Naive B cell (primary cell): ENCODE measurements around the gene CSF1R. TPM values are rescaled to one million over a fixed set of nuclear protein-coding genes. Genes with fewer than 3 reads are reported as not detected.

Experiments
- ATAC-seq, 2 donors: fragments of 150-1000 bp; cut with Tn5 transposase; 2 replicates each; pipeline ENCODE4 v1.10.0; 2021; ENCODE audit warnings: low read depth in 2 of 2, mild to moderate bottlenecking in 2 of 2, moderate library complexity in 2 of 2
- DNase-seq: peaks from one replicate; pipeline ENCODE4 v3.0.0; 2022
- H3K27ac Mint-ChIP-seq, 6 donors: one replicate each; pipeline ENCODE4 v1.8.0; 2020 to 2022; ENCODE audit warnings: mild to moderate bottlenecking in 6 of 6, mixed read lengths in 6 of 6, moderate library complexity in 5 of 6, inconsistent platforms in 2 of 6
- H3K27me3 Mint-ChIP-seq, 3 donors: one replicate each; pipeline ENCODE4 v1.8.0; 2021 to 2022; ENCODE audit warnings: mixed read lengths in 3 of 3, mild to moderate bottlenecking in 1 of 3
- H3K36me3 Mint-ChIP-seq, 2 donors: one replicate each; pipeline ENCODE4 v1.8.0; 2020 to 2022; ENCODE audit warnings: mixed read lengths in 2 of 2, inconsistent platforms in 1 of 2, mild to moderate bottlenecking in 1 of 2
- H3K4me1 Mint-ChIP-seq, 3 donors: one replicate each; pipeline ENCODE4 v1.8.0; 2020 to 2022; ENCODE audit warnings: mixed read lengths in 3 of 3, inconsistent platforms in 1 of 3, mild to moderate bottlenecking in 1 of 3, moderate library complexity in 1 of 3
- H3K4me3 Mint-ChIP-seq, 8 donors: one replicate each; pipeline ENCODE4 v1.8.0; 2020 to 2022; ENCODE audit warnings: mild to moderate bottlenecking in 8 of 8, mixed read lengths in 8 of 8, moderate library complexity in 8 of 8, inconsistent platforms in 2 of 8
- H3K9me3 Mint-ChIP-seq, 7 donors: one replicate each; pipeline ENCODE4 v1.8.0; 2020 to 2022; ENCODE audit warnings: mixed read lengths in 7 of 7, mild to moderate bottlenecking in 5 of 7, inconsistent platforms in 2 of 7, moderate library complexity in 1 of 7
- polyA plus RNA-seq, 6 donors: library from polyadenylated mRNA; unstranded; fragments of 300-500 nt; fragmentation: Illumina TruSeq; gene quantifications; one replicate each; pipeline ENCODE4 v1.2.3, GENCODE V29; 2021; ENCODE audit warnings: low read depth in 6 of 6

CSF1R gene
- polyA plus RNA-seq, 6 donors from 2014 or later = 0.20 to 1.5 (median 0.96) TPM

GRCh38 chr5:150024346-150024984 is 61.9 kb downstream of the CSF1R start:
- no peaks in the 10 kb centered on the region for H3K9me3 Mint-ChIP-seq
- no peak for ATAC-seq
- H3K4me1 Mint-ChIP-seq = peaks cover 0 to under 1% (median 0%) of the 10 kb centered on the region in 3 donors
- no peak overlapping the region for H3K27ac Mint-ChIP-seq
- DNase-seq = no peak
- peaks cover 27 to 36% of the 10 kb centered on the region in 2 donors for H3K36me3 Mint-ChIP-seq
- H3K27me3 Mint-ChIP-seq = no peaks in the 10 kb centered on the region
- peak overlapping the region in 1 of 8 donors; percentile 12 for H3K4me3 Mint-ChIP-seq

GRCh38 chr5:150023136-150023535 is 63.2 kb downstream of the CSF1R start:
- Mint-ChIP-seq H3K4me3 (no peak overlapping the region), H3K36me3 (peaks cover 33 to 41% of the 10 kb centered on the region in 2 donors), H3K9me3 (no peaks in the 10 kb centered on the region), H3K4me1 (no peaks in the 10 kb centered on the region), H3K27ac (no peak overlapping the region), H3K27me3 (no peaks in the 10 kb centered on the region)
- DNase-seq (no peak), ATAC-seq (no peak)

- H3K9me3 Mint-ChIP-seq = no peaks in the 10 kb centered on the region
- no peak overlapping the region for H3K27ac Mint-ChIP-seq
- ATAC-seq (no peak), DNase-seq (no peak)
- no peak overlapping the region for H3K4me3 Mint-ChIP-seq
- H3K36me3 Mint-ChIP-seq = peaks cover 33 to 37% of the 10 kb centered on the region in 2 donors
- no peaks in the 10 kb centered on the region for H3K27me3 Mint-ChIP-seq
- no peaks in the 10 kb centered on the region for H3K4me1 Mint-ChIP-seq
Measured at GRCh38 chr5:150022681-150023080, 63.7 kb downstream of the CSF1R start.

- no peak for DNase-seq
- Mint-ChIP-seq H3K4me3 (no peak overlapping the region), H3K36me3 (peaks cover 33 to 37% of the 10 kb centered on the region in 2 donors), H3K27me3 (no peaks in the 10 kb centered on the region), H3K4me1 (no peaks in the 10 kb centered on the region), H3K9me3 (no peaks in the 10 kb centered on the region), H3K27ac (no peak overlapping the region)
- no peak for ATAC-seq
Measured at GRCh38 chr5:150022158-150022531, 64.2 kb downstream of the CSF1R start.

- DNase-seq = no peak
- no peaks in the 10 kb centered on the region for H3K4me1 Mint-ChIP-seq
- H3K4me3 Mint-ChIP-seq = no peak overlapping the region
- H3K36me3 Mint-ChIP-seq = peaks cover 29 to 38% of the 10 kb centered on the region in 2 donors
- H3K9me3 Mint-ChIP-seq = peaks cover 0 to 2% (median 0%) of the 10 kb centered on the region in 7 donors
- H3K27ac Mint-ChIP-seq = peak overlapping the region in 2 of 6 donors; percentile 6 to 30
- no peaks in the 10 kb centered on the region for H3K27me3 Mint-ChIP-seq
- no peak for ATAC-seq
Measured at GRCh38 chr5:150021491-150022157, 64.7 kb downstream of the CSF1R start.

- DNase-seq (no peak), ATAC-seq (no peak)
- H3K27me3 Mint-ChIP-seq = no peaks in the 10 kb centered on the region
- no peaks in the 10 kb centered on the region for H3K4me1 Mint-ChIP-seq
- H3K9me3 Mint-ChIP-seq = peaks cover 0 to 13% (median 2%) of the 10 kb centered on the region in 7 donors
- H3K27ac Mint-ChIP-seq = peak overlapping the region in 3 of 6 donors; percentile 28 to 78 (median 58)
- no peak overlapping the region for H3K4me3 Mint-ChIP-seq
- peaks cover 34 to 43% of the 10 kb centered on the region in 2 donors for H3K36me3 Mint-ChIP-seq
Measured at GRCh38 chr5:150020249-150020648, 66.1 kb downstream of the CSF1R start.

GRCh38 chr5:150017226-150018005 is 68.9 kb downstream of the CSF1R start:
- H3K27me3 Mint-ChIP-seq = no peaks in the 10 kb centered on the region

DNA sequence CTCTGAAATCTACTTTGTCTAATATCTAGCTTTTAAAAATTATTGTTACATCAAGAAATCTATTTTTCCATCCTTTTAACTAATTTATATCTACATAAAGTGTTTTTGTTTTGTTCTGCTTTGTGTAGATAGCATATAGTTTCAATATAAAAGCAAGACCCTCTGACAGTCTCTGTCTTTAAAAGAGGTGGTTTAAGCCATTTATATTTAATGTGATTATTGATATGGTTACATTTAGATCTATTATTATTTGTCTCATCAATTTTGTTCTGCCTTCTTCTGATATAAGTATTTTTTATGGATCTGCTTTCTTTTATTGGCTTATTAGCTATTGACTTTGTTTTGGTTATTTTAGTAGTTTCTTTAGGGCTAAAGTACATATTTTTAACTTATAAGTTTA is 69.8 kb downstream of the CSF1R start:
- H3K36me3 Mint-ChIP-seq = peaks cover 31 to 62% of the 10 kb centered on the region in 2 donors
- no peak overlapping the region for H3K27ac Mint-ChIP-seq
- ATAC-seq = no peak

More at GRCh38 chr5:150017226-150018005, 68.9 kb downstream of the CSF1R start:
- H3K27ac Mint-ChIP-seq = no peak overlapping the region
- peaks cover 0 to 13% (median 2%) of the 10 kb centered on the region in 7 donors for H3K9me3 Mint-ChIP-seq
- H3K4me3 Mint-ChIP-seq = no peak overlapping the region
- H3K4me1 Mint-ChIP-seq = no peaks in the 10 kb centered on the region
- peaks cover 36 to 57% of the 10 kb centered on the region in 2 donors for H3K36me3 Mint-ChIP-seq
- DNase-seq = no peak
- no peak for ATAC-seq

DNA sequence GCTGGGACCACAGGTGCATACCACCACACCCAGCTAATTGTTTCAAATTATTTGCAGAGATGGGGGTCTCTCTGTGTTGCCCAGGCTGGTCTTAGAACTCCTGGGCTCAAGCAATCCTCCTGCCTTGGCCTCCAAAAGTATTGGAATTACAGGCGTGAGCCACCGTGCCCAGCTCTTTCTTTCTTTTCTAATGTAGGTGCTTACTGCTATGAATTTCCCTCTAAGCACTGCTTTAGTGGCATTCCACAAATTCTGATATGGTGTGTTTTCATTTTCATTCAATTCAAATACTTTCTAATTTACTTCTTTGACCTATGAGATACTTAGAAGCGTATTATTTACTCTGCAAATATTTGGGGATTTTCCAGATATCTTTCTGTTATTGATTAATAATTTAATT is 70.9 kb downstream of the CSF1R start:
- Mint-ChIP-seq H3K27ac (no peak overlapping the region), H3K4me1 (no peaks in the 10 kb centered on the region), H3K9me3 (peaks cover 0 to 13% (median 2%) of the 10 kb centered on the region in 7 donors), H3K27me3 (no peaks in the 10 kb centered on the region), H3K36me3 (peaks cover 28 to 61% of the 10 kb centered on the region in 2 donors), H3K4me3 (no peak overlapping the region)
- no peak for ATAC-seq
- no peak for DNase-seq

More for the DNA sequence above, 69.8 kb downstream of the CSF1R start:
- Mint-ChIP-seq H3K9me3 (peaks cover 0 to 13% (median 2%) of the 10 kb centered on the region in 7 donors), H3K27me3 (no peaks in the 10 kb centered on the region), H3K4me1 (no peaks in the 10 kb centered on the region), H3K4me3 (no peak overlapping the region)
- DNase-seq = no peak

GRCh38 chr5:150014456-150014855 is 71.9 kb downstream of the CSF1R start:
- Mint-ChIP-seq H3K9me3 (peaks cover 0 to 13% (median 2%) of the 10 kb centered on the region in 7 donors), H3K4me3 (no peak overlapping the region), H3K27ac (no peak overlapping the region), H3K27me3 (no peaks in the 10 kb centered on the region), H3K36me3 (peaks cover 32 to 53% of the 10 kb centered on the region in 2 donors), H3K4me1 (no peaks in the 10 kb centered on the region)
- DNase-seq (no peak), ATAC-seq (no peak)

- no peak overlapping the region for H3K4me3 Mint-ChIP-seq
- H3K36me3 Mint-ChIP-seq = peaks cover 28 to 48% of the 10 kb centered on the region in 2 donors
- H3K9me3 Mint-ChIP-seq = peaks cover 0 to 13% (median 2%) of the 10 kb centered on the region in 7 donors
- ATAC-seq (no peak), DNase-seq (no peak)
- no peak overlapping the region for H3K27ac Mint-ChIP-seq
- no peaks in the 10 kb centered on the region for H3K4me1 Mint-ChIP-seq
- H3K27me3 Mint-ChIP-seq = no peaks in the 10 kb centered on the region
Measured at GRCh38 chr5:150013931-150014330, 72.4 kb downstream of the CSF1R start.

DNA sequence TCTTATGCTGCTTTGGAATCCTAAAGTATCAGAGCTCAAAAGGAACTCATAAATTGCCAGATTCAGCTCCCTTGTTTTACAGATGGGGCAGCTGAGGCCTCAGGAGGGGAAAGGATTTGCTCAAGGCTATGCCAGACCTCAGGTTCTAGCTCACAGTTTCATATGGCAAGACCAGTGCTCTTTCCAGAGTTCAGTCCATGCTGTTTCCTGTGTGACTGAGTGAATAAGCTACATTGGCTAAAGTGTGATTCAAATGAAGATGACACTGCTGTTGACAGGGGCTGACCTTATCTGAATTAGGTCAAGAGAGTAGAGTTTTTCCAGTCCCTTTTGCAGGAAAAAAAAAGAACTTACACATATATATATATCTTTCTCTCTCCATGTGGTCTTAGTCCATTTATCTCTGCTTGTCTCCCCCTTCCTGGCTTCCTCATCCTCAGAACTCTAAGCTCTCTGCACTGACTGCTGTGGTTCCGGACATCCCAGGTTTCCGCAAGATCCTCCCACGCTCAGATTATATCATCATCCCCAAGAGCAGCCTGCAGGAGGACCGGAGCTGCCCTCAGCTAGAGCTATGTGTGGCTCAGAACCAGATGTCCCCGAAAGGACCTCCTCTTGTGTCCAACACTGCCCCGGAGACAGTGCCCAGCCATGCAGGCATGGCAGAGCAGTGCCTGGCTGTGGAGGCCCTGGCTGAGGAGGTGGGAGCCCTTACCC is 76.5 kb downstream of the CSF1R start:
- Mint-ChIP-seq H3K27ac (no peak overlapping the region), H3K4me3 (peak overlapping the region in 1 of 8 donors; percentile 29), H3K27me3 (no peaks in the 10 kb centered on the region), H3K36me3 (peaks cover 25 to 38% of the 10 kb centered on the region in 2 donors), H3K4me1 (peaks cover 0 to 4% (median 2%) of the 10 kb centered on the region in 3 donors), H3K9me3 (no peaks in the 10 kb centered on the region)
- DNase-seq = no peak
- no peak for ATAC-seq

GRCh38 chr5:150007050-150007449 is 79.3 kb downstream of the CSF1R start:
- Mint-ChIP-seq H3K9me3 (no peaks in the 10 kb centered on the region), H3K4me3 (no peak overlapping the region), H3K27me3 (no peaks in the 10 kb centered on the region), H3K4me1 (peaks cover 1 to 13% (median 7%) of the 10 kb centered on the region in 3 donors), H3K27ac (no peak overlapping the region), H3K36me3 (peaks cover 17 to 30% of the 10 kb centered on the region in 2 donors)
- DNase-seq (no peak), ATAC-seq (no peak)
